Stimulated activated CD8-positive, alpha-beta memory T cell treated with anti-CD3 and anti-CD28 coated beads, Interleukin-7, amount 100 ng/mL, for 24 hours (primary cell): ENCODE results near the gene MYO1D.
A peak's percentile ranks its signal among the peaks of the same experiment; 100 is the strongest.
"Not testable (repeated sequence)": the region's sequence is repeated elsewhere in the genome, so short reads cannot be mapped to it uniquely, and the experiment has no call there.

Source experiments
- DNase-seq: peaks from one replicate; pipeline ENCODE4 v3.0.0-alpha.2; 2020; ENCODE audit warnings: low read depth

Gene MYO1D

GRCh38 chr17:32671896-32672295 lies 205.0 kb downstream of the MYO1D start:
- no peak for DNase-seq

GRCh38 chr17:32664936-32665583 lies 211.9 kb downstream of the MYO1D start:
- no peak for DNase-seq

- DNase-seq: no peak
These were observed 216.4 kb downstream of the MYO1D start for GRCh38 chr17:32660496-32660985.

GRCh38 chr17:32659419-32659842 lies 217.5 kb downstream of the MYO1D start:
- DNase-seq: peak; percentile 34

- no peak for DNase-seq
These were observed 218.2 kb downstream of the MYO1D start for GRCh38 chr17:32658470-32659418.

GRCh38 chr17:32656886-32657285 lies 220.0 kb downstream of the MYO1D start:
- no peak for DNase-seq

GRCh38 chr17:32654324-32654723 lies 222.6 kb downstream of the MYO1D start:
- DNase-seq: no peak

- no peak for DNase-seq
These were observed 225.8 kb downstream of the MYO1D start for GRCh38 chr17:32651084-32651483.

- no peak for DNase-seq
These were observed 228.5 kb downstream of the MYO1D start for GRCh38 chr17:32648450-32648849.

- no peak for DNase-seq
These were observed 230.0 kb downstream of the MYO1D start for GRCh38 chr17:32646941-32647340.

GRCh38 chr17:32641514-32641913 lies 235.4 kb downstream of the MYO1D start:
- DNase-seq: not testable (repeated sequence)

- no peak for DNase-seq
These were observed 240.2 kb downstream of the MYO1D start for GRCh38 chr17:32636598-32637218.

- no peak for DNase-seq
These were observed 242.8 kb downstream of the MYO1D start for GRCh38 chr17:32634167-32634566.

- DNase-seq: no peak
These were observed 245.4 kb downstream of the MYO1D start for GRCh38 chr17:32631341-32632096.

GRCh38 chr17:32629563-32630190 lies 247.2 kb downstream of the MYO1D start:
- no peak for DNase-seq

GRCh38 chr17:32628271-32629044 lies 248.5 kb downstream of the MYO1D start:
- no peak for DNase-seq

GRCh38 chr17:32627239-32627996 lies 249.5 kb downstream of the MYO1D start:
- DNase-seq: no peak

- no peak for DNase-seq
These were observed 250.5 kb downstream of the MYO1D start for GRCh38 chr17:32626379-32626791.

GRCh38 chr17:32625971-32626370 lies 251.0 kb downstream of the MYO1D start:
- no peak for DNase-seq

- no peak for DNase-seq
These were observed 253.7 kb downstream of the MYO1D start for GRCh38 chr17:32623196-32623595.
